HCT116 (cell line): ENCODE measurements around the gene EPYC. TPM values are rescaled to one million over a fixed set of nuclear protein-coding genes. Genes with fewer than 3 reads are reported as not detected.

Source experiments
- ATAC-seq: fragments of 200-7000 bp; cut with Tn5 transposase; 2 replicates; pipeline ENCODE4 v1.9.1; 2020; ENCODE audit warnings: mild to moderate bottlenecking, moderate library complexity
- BruUV-seq: library from RNA; stranded (reverse); fragments of 400-500 nt; replicated peaks from 2 replicates; lab custom pipeline; 2021; lab: Mats Ljungman, UMichigan
- CTCF ChIA-PET: fragments of 300-600 bp; sonication (Branson Sonifier 250); formaldehyde crosslinking; loops from one replicate; lab custom pipeline; 2021; ENCODE audit warnings: antibody characterized with exemption; lab: Charles Lee
- POLR2A ChIA-PET: fragments of 300-600, 350-600 bp; sonication (Branson Sonifier 250); formaldehyde crosslinking; loops from one replicate; lab custom pipeline; 2021; ENCODE audit warnings: antibody characterized with exemption; lab: Charles Lee
- RAD21 ChIA-PET, 2 experiments: fragments of 300-600 bp; sonication (Branson Sonifier 250); formaldehyde crosslinking; loops; one replicate each; lab custom pipeline; 2023; ENCODE audit warnings: low total read pairs in 2 of 2; ENCODE audit not compliant: uncharacterized antibody in 2 of 2, unreplicated experiment in 2 of 2, low non-redundant PET in 1 of 2; lab: Charles Lee
- DNase-seq: peaks from one replicate; pipeline ENCODE4 v3.0.0-alpha.2; 2010; ENCODE audit warnings: low read depth, low spot score
- H2AFZ ChIP-seq: fragments of 200-600 bp; shearing (Covaris generic), sonication (generic); 2 replicates; pipeline ENCODE4 v1.6.1; 2017; ENCODE audit warnings: low read depth, mixed run types, mixed read lengths, antibody characterized with exemption, low read length; ENCODE audit not compliant: poor library complexity, severe bottlenecking
- H3K27ac ChIP-seq: 2 replicates; pipeline ENCODE4 v1.5.1; 2012; ENCODE audit warnings: low read depth, low read length
- H3K27me3 ChIP-seq: fragments of 200-600 bp; sonication (generic); 2 replicates; pipeline ENCODE4 v1.6.1; 2016; ENCODE audit warnings: mixed run types, low read length, mixed read lengths; ENCODE audit not compliant: insufficient read depth
- H3K36me3 ChIP-seq, 2 experiments: fragments of 200-500 bp in 1 of 2; fragments of 200-600 bp in 1 of 2; sonication (Bioruptor generic) in 1 of 2; sonication (generic) in 1 of 2; 2 replicates each; pipeline versions ENCODE4 v1.5.1 to v1.6.1; 2014 to 2016; ENCODE audit warnings: low read length in 2 of 2, inconsistent platforms in 1 of 2, mixed read lengths in 1 of 2, mixed run types in 1 of 2; ENCODE audit not compliant: insufficient read depth in 2 of 2, control insufficient read depth in 1 of 2
- H3K4me1 ChIP-seq, 2 experiments: fragments of 200-600 bp in 1 of 2; sonication (generic) in 1 of 2; 2 replicates each; pipeline versions ENCODE4 v1.5.1 to v1.6.1; 2012 to 2017; ENCODE audit warnings: low read length in 2 of 2, inconsistent platforms in 1 of 2, mild to moderate bottlenecking in 1 of 2, mixed read lengths in 1 of 2, mixed run types in 1 of 2, moderate library complexity in 1 of 2; ENCODE audit not compliant: insufficient read depth in 2 of 2, control insufficient read depth in 1 of 2
- H3K4me2 ChIP-seq: fragments of 200-600 bp; sonication (generic); 2 replicates; pipeline ENCODE4 v1.6.1; 2017; ENCODE audit warnings: mixed run types, low read length, mixed read lengths
- H3K4me3 ChIP-seq, 2 experiments: fragments of 200-600 bp in 1 of 2; sonication (generic) in 1 of 2; replicated peaks in 1 of 2; 2 replicates each; pipeline ENCODE4 v1.5.1; 2011 to 2016; ENCODE audit warnings: low read length in 2 of 2, control low read depth in 1 of 2, low read depth in 1 of 2, mild to moderate bottlenecking in 1 of 2, mixed read lengths in 1 of 2, mixed run types in 1 of 2
- H3K79me2 ChIP-seq: fragments of 200-600 bp; sonication (generic); 2 replicates; pipeline ENCODE4 v1.6.1; 2017; ENCODE audit warnings: mild to moderate bottlenecking, mixed run types, low read length, moderate library complexity, mixed read lengths; ENCODE audit not compliant: insufficient read depth
- H3K9ac ChIP-seq: fragments of 200-600 bp; sonication (generic); 2 replicates; pipeline ENCODE4 v1.6.1; 2016; ENCODE audit warnings: low read length, mixed read lengths
- H3K9me2 ChIP-seq: fragments of 200-600 bp; sonication (generic), shearing (Covaris generic); 2 replicates; pipeline ENCODE4 v1.6.1; 2017; ENCODE audit warnings: mixed run types, mild to moderate bottlenecking, moderate library complexity; ENCODE audit not compliant: insufficient read depth
- H3K9me3 ChIP-seq, 2 experiments: fragments of 200-500 bp in 1 of 2; fragments of 200-600 bp in 1 of 2; sonication (Bioruptor generic) in 1 of 2; sonication (generic) in 1 of 2; 2 replicates each; pipeline ENCODE4 v1.6.1; 2014 to 2017; ENCODE audit warnings: low read length in 2 of 2, mixed read lengths in 2 of 2, inconsistent platforms in 1 of 2, low read depth in 1 of 2, mild to moderate bottlenecking in 1 of 2, mixed run types in 1 of 2, moderate library complexity in 1 of 2; ENCODE audit not compliant: control insufficient read depth in 1 of 2, insufficient read depth in 1 of 2
- H4K20me1 ChIP-seq: fragments of 200-600 bp; sonication (generic), shearing (Covaris generic); 2 replicates; pipeline ENCODE4 v1.6.1; 2017; ENCODE audit warnings: mixed run types, mild to moderate bottlenecking, moderate library complexity; ENCODE audit not compliant: insufficient read depth
- ATF3 ChIP-seq: IDR thresholded peaks from 2 replicates; pipeline ENCODE4 v1.6.1; 2012
- CBX3 ChIP-seq: IDR thresholded peaks from 2 replicates; pipeline ENCODE4 v1.6.1; 2012; ENCODE audit warnings: low read depth
- CEBPB ChIP-seq: IDR thresholded peaks from 2 replicates; pipeline ENCODE4 v1.6.1; 2012; ENCODE audit warnings: low read depth
- CTCF ChIP-seq, 3 experiments: fragments of 200-600 bp in 1 of 3; sonication (generic) in 1 of 3; IDR thresholded peaks in 2 of 3; conservative IDR thresholded peaks in 1 of 3; 2 replicates each; pipeline ENCODE4 v1.5.1; 2012 to 2017; ENCODE audit warnings: low read depth in 2 of 3, low read length in 2 of 3, antibody characterized with exemption in 1 of 3, borderline replicate concordance in 1 of 3, control low read depth in 1 of 3, mild to moderate bottlenecking in 1 of 3, mixed read lengths in 1 of 3, mixed run types in 1 of 3, moderate library complexity in 1 of 3; ENCODE audit not compliant: insufficient read depth in 1 of 3
- EGR1 ChIP-seq: IDR thresholded peaks from 2 replicates; pipeline ENCODE4 v1.6.1; 2012; ENCODE audit warnings: low read depth
- ELF1 ChIP-seq: IDR thresholded peaks from 2 replicates; pipeline ENCODE4 v1.6.1; 2012; ENCODE audit warnings: low read depth, borderline replicate concordance
- EZH2 ChIP-seq: fragments of 200-600 bp; sonication (generic); IDR thresholded peaks from 2 replicates; pipeline ENCODE4 v1.6.1; 2017; ENCODE audit warnings: antibody characterized with exemption, mixed run types
- EZH2phosphoT487 ChIP-seq: fragments of 200-600 bp; IDR thresholded peaks from 2 replicates; pipeline ENCODE4 v1.6.1; 2018; ENCODE audit warnings: antibody characterized with exemption, borderline replicate concordance
- JUND ChIP-seq: IDR thresholded peaks from 2 replicates; pipeline ENCODE4 v1.6.1; 2012
- POLR2A ChIP-seq: IDR thresholded peaks from 2 replicates; pipeline ENCODE4 v1.7.0; 2011; ENCODE audit warnings: borderline replicate concordance; ENCODE audit not compliant: insufficient read depth, insufficient read length; ENCODE audit errors: extremely low read depth
- REST ChIP-seq: IDR thresholded peaks from 2 replicates; pipeline ENCODE4 v1.6.1; 2012; ENCODE audit warnings: low read depth
- SIN3A ChIP-seq: IDR thresholded peaks from 2 replicates; pipeline ENCODE4 v1.6.1; 2012; ENCODE audit warnings: low read depth
- SP1 ChIP-seq: IDR thresholded peaks from 2 replicates; pipeline ENCODE4 v1.6.1; 2012; ENCODE audit warnings: low read depth
- SRF ChIP-seq: IDR thresholded peaks from 2 replicates; pipeline ENCODE4 v1.6.1; 2012; ENCODE audit warnings: low read depth
- TCF7L2 ChIP-seq: IDR thresholded peaks from 2 replicates; pipeline ENCODE4 v1.7.0; 2011; ENCODE audit warnings: borderline replicate concordance, inconsistent platforms; ENCODE audit not compliant: insufficient read depth, insufficient read length; ENCODE audit errors: extremely low read depth
- YY1 ChIP-seq: IDR thresholded peaks from 2 replicates; pipeline ENCODE4 v1.6.1; 2011; ENCODE audit warnings: low read length, low read depth, moderate library complexity, mild to moderate bottlenecking; ENCODE audit not compliant: insufficient replicate concordance; ENCODE audit errors: extremely low read depth
- intact Hi-C: fragments of 100-400 bp; cut with micrococcal nuclease; formaldehyde crosslinking; loops from 2 replicates; pipeline ENCODE4 v1.10.0; 2022
- total RNA-seq: library from RNA; stranded (reverse); gene quantifications from one replicate; pipeline ENCODE4 v1.2.1, GENCODE V29; 2021; ENCODE audit not compliant: unreplicated experiment
- TF ChIP-seq, protein P1 (sequence below): IDR thresholded peaks from 2 replicates; pipeline ENCODE4 v1.6.1; 2011; ENCODE audit warnings: mild to moderate bottlenecking, low read length, moderate library complexity; ENCODE audit not compliant: insufficient replicate concordance; ENCODE audit errors: extremely low read depth
- TF ChIP-seq, protein P2 (sequence below): IDR thresholded peaks from 2 replicates; pipeline ENCODE4 v1.6.1; 2012

The EPYC gene
- total RNA-seq, 1 experiment from 2014 or later: not detected

DNA sequence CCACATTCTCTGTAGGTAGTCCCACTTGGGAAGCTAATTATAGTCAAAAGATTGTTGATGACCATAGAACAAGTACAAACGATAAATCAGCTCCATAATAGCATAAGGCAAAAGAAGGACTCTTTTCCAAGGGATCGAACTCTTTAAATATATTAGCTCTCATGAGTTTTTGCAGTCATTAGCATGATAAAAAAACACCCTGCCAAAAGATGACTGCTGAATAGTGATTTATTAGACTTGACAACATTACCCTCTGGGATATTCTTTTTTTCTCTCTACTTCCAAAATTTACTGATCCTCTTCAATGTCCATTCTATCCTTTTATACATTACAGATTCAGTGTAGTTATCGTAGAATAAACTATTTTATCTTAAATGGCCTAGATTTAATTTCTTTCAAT, 14.2 kb downstream of the EPYC start:
- no peak overlapping the region for H3K9ac ChIP-seq
- no peaks in the 10 kb centered on the region for H3K36me3 ChIP-seq
- no peak overlapping the region for H3K4me2 ChIP-seq
- no peak for TF ChIP-seq POLR2A
- TF ChIP-seq, protein P1, sequence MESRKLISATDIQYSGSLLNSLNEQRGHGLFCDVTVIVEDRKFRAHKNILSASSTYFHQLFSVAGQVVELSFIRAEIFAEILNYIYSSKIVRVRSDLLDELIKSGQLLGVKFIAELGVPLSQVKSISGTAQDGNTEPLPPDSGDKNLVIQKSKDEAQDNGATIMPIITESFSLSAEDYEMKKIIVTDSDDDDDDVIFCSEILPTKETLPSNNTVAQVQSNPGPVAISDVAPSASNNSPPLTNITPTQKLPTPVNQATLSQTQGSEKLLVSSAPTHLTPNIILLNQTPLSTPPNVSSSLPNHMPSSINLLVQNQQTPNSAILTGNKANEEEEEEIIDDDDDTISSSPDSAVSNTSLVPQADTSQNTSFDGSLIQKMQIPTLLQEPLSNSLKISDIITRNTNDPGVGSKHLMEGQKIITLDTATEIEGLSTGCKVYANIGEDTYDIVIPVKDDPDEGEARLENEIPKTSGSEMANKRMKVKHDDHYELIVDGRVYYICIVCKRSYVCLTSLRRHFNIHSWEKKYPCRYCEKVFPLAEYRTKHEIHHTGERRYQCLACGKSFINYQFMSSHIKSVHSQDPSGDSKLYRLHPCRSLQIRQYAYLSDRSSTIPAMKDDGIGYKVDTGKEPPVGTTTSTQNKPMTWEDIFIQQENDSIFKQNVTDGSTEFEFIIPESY: no peak
- no peak for TF ChIP-seq JUND
- no peak for TF ChIP-seq ELF1
- TF ChIP-seq SP1: no peak
- TF ChIP-seq SRF: no peak
- no peak for TF ChIP-seq CEBPB
- TF ChIP-seq, protein P2, sequence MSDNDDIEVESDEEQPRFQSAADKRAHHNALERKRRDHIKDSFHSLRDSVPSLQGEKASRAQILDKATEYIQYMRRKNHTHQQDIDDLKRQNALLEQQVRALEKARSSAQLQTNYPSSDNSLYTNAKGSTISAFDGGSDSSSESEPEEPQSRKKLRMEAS: no peak
- no peak for TF ChIP-seq TCF7L2
- no peak for TF ChIP-seq EZH2
- TF ChIP-seq CBX3: no peak
- no peak for TF ChIP-seq ATF3
- no peak for TF ChIP-seq REST
- no peak for TF ChIP-seq EGR1
- no peak for TF ChIP-seq CTCF (IDR thresholded peaks at IDR 0.05 in 2 of 3, conservative IDR thresholded peaks at IDR 0.05 in 1 of 3; ENCODE audit: borderline replicate concordance in 1 of 3, insufficient read depth in 1 of 3, low read depth in 2 of 3, low read length in 2 of 3)
- no peak for TF ChIP-seq SIN3A
- TF ChIP-seq YY1: no peak
- TF ChIP-seq EZH2phosphoT487: no peak
- no peaks in the 10 kb centered on the region for H3K4me1 ChIP-seq
- no peaks in the 10 kb centered on the region for H3K79me2 ChIP-seq
- H3K4me3 ChIP-seq: no peak overlapping the region
- H3K27me3 ChIP-seq: no peaks in the 10 kb centered on the region
- H2AFZ ChIP-seq: no peak overlapping the region
- intact Hi-C loops: no loop called here
- no peaks in the 10 kb centered on the region; a peak in 1 of 4 replicates for H3K9me3 ChIP-seq
- ChIA-PET RAD21 (no interaction called here), CTCF (no interaction called here), POLR2A (no interaction called here)
- no peak for DNase-seq
- ATAC-seq: no peak
- H3K9me2 ChIP-seq: no peaks in the 10 kb centered on the region
- no TSS peak for BruUV-seq
- H3K27ac ChIP-seq: no peak overlapping the region
- no peaks in the 10 kb centered on the region for H4K20me1 ChIP-seq
